HEK293T (cell line): ENCODE measurements around the gene GPR63.

Experiments
- CTCF ChIA-PET: fragments of 350-600 bp; formaldehyde crosslinking; extraction: SDS; loops from one replicate; lab custom pipeline; 2021; ENCODE audit warnings: antibody characterized with exemption, inconsistent platforms; lab: Yijun Ruan, JAX
- POLR2A ChIA-PET: fragments of 350-600 bp; formaldehyde crosslinking; extraction: SDS; loops from one replicate; lab custom pipeline; 2020; ENCODE audit warnings: antibody characterized with exemption, inconsistent platforms; lab: Yijun Ruan, JAX
- DNase-seq: peaks from one replicate; pipeline ENCODE4 v3.0.0; 2012; ENCODE audit warnings: mixed read lengths; ENCODE audit errors: extremely low spot score
- ARNT ChIP-seq: fragments of 450-650 bp; IDR thresholded peaks from 2 replicates; pipeline ENCODE4 v1.6.1; 2017; ENCODE audit warnings: mild to moderate bottlenecking
- BHLHE40 ChIP-seq: fragments of 450-650 bp; IDR thresholded peaks from 2 replicates; pipeline ENCODE4 v1.6.1; 2016; ENCODE audit warnings: mild to moderate bottlenecking, moderate library complexity, borderline replicate concordance
- CTBP1 ChIP-seq: fragments of 450-650 bp; IDR thresholded peaks from 2 replicates; pipeline ENCODE4 v1.6.1; 2016; ENCODE audit warnings: borderline replicate concordance
- ELF4 ChIP-seq: fragments of 450-650 bp; IDR thresholded peaks from 2 replicates; pipeline ENCODE4 v1.6.1; 2017; ENCODE audit warnings: antibody characterized with exemption
- FOXA1 ChIP-seq: fragments of 450-650 bp; IDR thresholded peaks from 2 replicates; pipeline ENCODE4 v1.6.1; 2016; ENCODE audit warnings: mild to moderate bottlenecking
- FOXK2 ChIP-seq: fragments of 450-650 bp; IDR thresholded peaks from 2 replicates; pipeline ENCODE4 v1.6.1; 2016; ENCODE audit warnings: mild to moderate bottlenecking
- FOXM1 ChIP-seq: fragments of 450-650 bp; IDR thresholded peaks from 2 replicates; pipeline ENCODE4 v1.6.1; 2017; ENCODE audit warnings: mild to moderate bottlenecking, borderline replicate concordance
- HDGF ChIP-seq: fragments of 450-650 bp; IDR thresholded peaks from 2 replicates; pipeline ENCODE4 v1.6.1; 2017; ENCODE audit warnings: antibody characterized with exemption, borderline replicate concordance
- L3MBTL2 ChIP-seq: fragments of 450-650 bp; conservative IDR thresholded peaks from 2 replicates; pipeline ENCODE4 v1.6.1; 2016; ENCODE audit warnings: mild to moderate bottlenecking
- LEF1 ChIP-seq: fragments of 450-650 bp; IDR thresholded peaks from 2 replicates; pipeline ENCODE4 v1.6.1; 2017; ENCODE audit warnings: mild to moderate bottlenecking, borderline replicate concordance
- NFRKB ChIP-seq: fragments of 450-650 bp; IDR thresholded peaks from 2 replicates; pipeline ENCODE4 v1.6.1; 2016; ENCODE audit warnings: mild to moderate bottlenecking, moderate library complexity
- PKNOX1 ChIP-seq: fragments of 450-650 bp; IDR thresholded peaks from 2 replicates; pipeline ENCODE4 v1.6.1; 2016
- SP1 ChIP-seq: fragments of 450-650 bp; IDR thresholded peaks from 2 replicates; pipeline ENCODE4 v1.6.1; 2017
- SUZ12 ChIP-seq: fragments of 450-650 bp; IDR thresholded peaks from 2 replicates; pipeline ENCODE4 v1.6.1; 2016; ENCODE audit warnings: mild to moderate bottlenecking
- TARDBP ChIP-seq: fragments of 450-650 bp; IDR thresholded peaks from 2 replicates; pipeline ENCODE4 v1.6.1; 2016
- ZNF384 ChIP-seq: fragments of 450-650 bp; IDR thresholded peaks from 2 replicates; pipeline ENCODE4 v1.6.1; 2016

Gene GPR63

DNA sequence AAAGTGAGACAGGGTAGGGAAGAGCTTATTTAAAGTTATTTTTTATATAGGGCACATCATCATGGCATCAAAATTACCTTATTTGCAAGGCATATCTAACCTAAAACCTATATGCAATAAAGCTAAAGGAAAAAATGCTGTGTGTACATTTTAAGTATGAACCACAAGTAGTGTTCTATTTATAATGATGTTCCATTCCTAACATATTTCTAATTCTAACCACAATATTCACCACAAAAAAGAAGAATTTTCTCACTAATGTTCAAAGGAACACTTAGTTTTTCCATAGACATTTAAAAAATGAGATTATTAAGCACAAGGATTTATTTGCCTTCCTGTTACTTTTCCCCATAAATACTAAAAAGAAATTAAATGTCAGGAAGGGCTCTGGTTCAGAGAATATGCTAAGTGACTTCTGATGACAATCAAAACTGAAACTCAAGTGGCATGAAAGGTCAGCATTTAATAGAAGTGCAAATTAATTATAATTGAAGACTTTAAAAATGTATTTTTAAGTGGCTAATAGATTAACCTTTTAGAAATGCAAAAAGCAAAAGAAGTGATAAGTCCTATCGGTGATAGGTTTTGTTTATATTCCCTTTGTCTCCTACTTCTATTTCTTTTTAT, 25.1 kb downstream of the GPR63 start:
- CTCF ChIA-PET, result no interaction called here
- TF ChIP-seq HDGF (no peak), NFRKB (no peak), ELF4 (no peak), FOXA1 (no peak), ARNT (no peak), SUZ12 (no peak), CTBP1 (no peak), LEF1 (no peak), BHLHE40 (no peak), TARDBP (no peak), FOXM1 (no peak), PKNOX1 (no peak), SP1 (no peak), FOXK2 (no peak), L3MBTL2 (no peak), ZNF384 (no peak)
- POLR2A ChIA-PET, result no interaction called here
- no peak for DNase-seq

GRCh38 chr6:96811670-96812069, 25.6 kb downstream of the GPR63 start:
- ChIA-PET POLR2A (no interaction called here), CTCF (no interaction called here)
- no peak for TF ChIP-seq PKNOX1
- DNase-seq, result no peak

- TF ChIP-seq SUZ12 (no peak), LEF1 (no peak), SP1 (no peak)
Measured at GRCh38 chr6:96811136-96811535, 26.1 kb downstream of the GPR63 start.

DNA sequence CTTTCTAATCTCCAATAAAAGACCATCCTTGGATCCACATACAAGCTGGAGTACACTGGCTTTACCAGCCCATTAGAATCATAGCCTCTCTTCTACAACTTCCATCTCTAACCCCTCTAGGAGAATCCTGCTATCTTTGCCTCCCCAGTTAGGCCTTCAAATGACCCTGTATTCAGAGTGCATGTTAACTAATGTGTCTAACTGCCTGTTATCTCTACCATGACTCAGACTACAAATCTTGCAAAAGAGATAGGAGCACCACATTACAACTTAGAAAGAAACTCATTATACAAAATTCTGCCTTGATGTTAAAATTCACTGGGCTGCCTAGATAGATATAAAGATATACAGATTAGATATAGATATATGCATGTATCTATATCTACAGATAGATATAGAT, 28.2 kb downstream of the GPR63 start:
- ChIA-PET POLR2A (no interaction called here), CTCF (interaction anchor here (0.6 kb wide), 1 partner anchor 131 kb away, joined by 4 read pairs; no protein-coding TSS in a partner anchor)
- DNase-seq, result no peak
- TF ChIP-seq LEF1 (no peak), NFRKB (no peak), TARDBP (no peak), HDGF (no peak), SUZ12 (no peak), FOXA1 (no peak), FOXK2 (no peak), ARNT (no peak), ZNF384 (no peak), PKNOX1 (no peak), ELF4 (no peak), L3MBTL2 (no peak), BHLHE40 (no peak), FOXM1 (no peak), CTBP1 (no peak), SP1 (no peak)

More at GRCh38 chr6:96811136-96811535, 26.1 kb downstream of the GPR63 start:
- POLR2A ChIA-PET, result no interaction called here
- CTCF ChIA-PET, result no interaction called here
- no peak for DNase-seq

GRCh38 chr6:96803106-96803481, 34.2 kb downstream of the GPR63 start:
- no peak for DNase-seq
- TF ChIP-seq FOXK2 (no peak), NFRKB (no peak), ARNT (no peak)
- CTCF ChIA-PET, result interaction anchor here (0.6 kb wide), 1 partner anchor 9 kb away, joined by 3 read pairs; no protein-coding TSS in a partner anchor
- POLR2A ChIA-PET, result no interaction called here

DNA sequence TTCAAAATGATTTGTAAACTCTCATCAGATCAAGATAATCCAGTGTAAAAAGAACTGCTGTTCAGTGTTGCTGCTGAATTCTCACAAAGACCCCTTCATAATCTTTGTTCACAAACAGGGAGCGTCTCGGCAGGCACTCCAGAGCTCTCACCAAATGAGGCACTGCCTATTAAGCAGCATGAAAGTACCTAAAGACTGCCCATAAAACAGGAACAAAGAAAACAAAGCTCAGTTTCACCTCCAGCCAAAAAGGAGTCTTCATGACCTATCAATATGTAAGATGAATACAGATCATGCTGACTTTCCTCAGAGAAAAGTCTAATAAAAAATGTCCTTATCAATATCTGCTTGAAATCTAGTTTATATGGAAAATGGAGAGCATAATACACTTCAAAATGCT, 41.8 kb downstream of the GPR63 start:
- POLR2A ChIA-PET, result interaction anchor here (0.6 kb wide), 1 partner anchor 13 kb away, joined by 3 read pairs; no protein-coding TSS in a partner anchor

GRCh38 chr6:96794980-96795379, 42.3 kb downstream of the GPR63 start:
- POLR2A ChIA-PET, result interaction anchor here (0.6 kb wide), 1 partner anchor 13 kb away, joined by 3 read pairs; no protein-coding TSS in a partner anchor
- DNase-seq, result no peak
- CTCF ChIA-PET, result interaction anchor here (1.4 kb wide), 1 partner anchor 8 kb away, joined by 3 read pairs; no protein-coding TSS in a partner anchor
- TF ChIP-seq NFRKB, result no peak
- no peak for TF ChIP-seq SP1
- no peak for TF ChIP-seq CTBP1
- no peak for TF ChIP-seq HDGF

More for the DNA sequence above, 41.8 kb downstream of the GPR63 start:
- CTCF ChIA-PET, result no interaction called here
- TF ChIP-seq ARNT (no peak), LEF1 (no peak), FOXM1 (no peak), BHLHE40 (no peak), NFRKB (no peak)
- DNase-seq, result no peak
